WERI-Rb-1 (cell line): ENCODE data around the gene HOXA7.
A peak's percentile ranks its signal among the peaks of the same experiment; 100 is the strongest.

Experiments used
- DNase-seq: peaks from one replicate; pipeline ENCODE4 v3.0.0-alpha.2; 2020
- H3K27ac ChIP-seq: fragments of 250-450 bp; sonication (Bioruptor Pico); 2 replicates; pipeline ENCODE4 v1.5.1; 2020; ENCODE audit warnings: mild to moderate bottlenecking, moderate library complexity
- H3K27me3 ChIP-seq: fragments of 250-450 bp; sonication (Bioruptor Pico); 2 replicates; pipeline ENCODE4 v1.5.1; 2021; ENCODE audit warnings: mild to moderate bottlenecking, low read depth, moderate library complexity; ENCODE audit not compliant: insufficient read depth, severe bottlenecking
- H3K36me3 ChIP-seq: fragments of 250-450 bp; sonication (Bioruptor Pico); 2 replicates; pipeline ENCODE4 v1.5.1; 2020; ENCODE audit warnings: mild to moderate bottlenecking, moderate library complexity
- H3K4me3 ChIP-seq: 2 replicates; pipeline ENCODE4 v1.5.1; 2011; ENCODE audit warnings: low read depth, mild to moderate bottlenecking, control low read depth, low read length
- H3K9me3 ChIP-seq: fragments of 250-450 bp; sonication (Bioruptor Pico); 2 replicates; pipeline ENCODE4 v1.5.1; 2021; ENCODE audit warnings: mild to moderate bottlenecking, moderate library complexity; ENCODE audit not compliant: severe bottlenecking
- TF ChIP-seq, protein P1 (sequence below): IDR thresholded peaks from 2 replicates; pipeline ENCODE4 v1.5.1; 2011; ENCODE audit warnings: low read depth, mild to moderate bottlenecking, control low read depth, inconsistent platforms, low read length

Gene HOXA7

GRCh38 chr7:27172823-27173510 lies 16.5 kb upstream of the HOXA7 start:
- no peaks in the 10 kb centered on the region for H3K36me3 ChIP-seq
- no peak overlapping the region for H3K27ac ChIP-seq
- peak overlapping the region; percentile 53 for H3K4me3 ChIP-seq
- TF ChIP-seq, protein P1, sequence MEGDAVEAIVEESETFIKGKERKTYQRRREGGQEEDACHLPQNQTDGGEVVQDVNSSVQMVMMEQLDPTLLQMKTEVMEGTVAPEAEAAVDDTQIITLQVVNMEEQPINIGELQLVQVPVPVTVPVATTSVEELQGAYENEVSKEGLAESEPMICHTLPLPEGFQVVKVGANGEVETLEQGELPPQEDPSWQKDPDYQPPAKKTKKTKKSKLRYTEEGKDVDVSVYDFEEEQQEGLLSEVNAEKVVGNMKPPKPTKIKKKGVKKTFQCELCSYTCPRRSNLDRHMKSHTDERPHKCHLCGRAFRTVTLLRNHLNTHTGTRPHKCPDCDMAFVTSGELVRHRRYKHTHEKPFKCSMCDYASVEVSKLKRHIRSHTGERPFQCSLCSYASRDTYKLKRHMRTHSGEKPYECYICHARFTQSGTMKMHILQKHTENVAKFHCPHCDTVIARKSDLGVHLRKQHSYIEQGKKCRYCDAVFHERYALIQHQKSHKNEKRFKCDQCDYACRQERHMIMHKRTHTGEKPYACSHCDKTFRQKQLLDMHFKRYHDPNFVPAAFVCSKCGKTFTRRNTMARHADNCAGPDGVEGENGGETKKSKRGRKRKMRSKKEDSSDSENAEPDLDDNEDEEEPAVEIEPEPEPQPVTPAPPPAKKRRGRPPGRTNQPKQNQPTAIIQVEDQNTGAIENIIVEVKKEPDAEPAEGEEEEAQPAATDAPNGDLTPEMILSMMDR = no peak
- H3K9me3 ChIP-seq = peaks cover 8% of the 10 kb centered on the region
- peaks cover 67% of the 10 kb centered on the region for H3K27me3 ChIP-seq
- peak; percentile 44 for DNase-seq

- TF ChIP-seq, protein P1 = no peak
- H3K27me3 ChIP-seq = peaks cover 71% of the 10 kb centered on the region
- DNase-seq = no peak
- no peaks in the 10 kb centered on the region for H3K36me3 ChIP-seq
- no peak overlapping the region for H3K27ac ChIP-seq
- H3K4me3 ChIP-seq = peak overlapping the region; percentile 53
- H3K9me3 ChIP-seq = peaks cover 8% of the 10 kb centered on the region
These were observed 15.9 kb upstream of the HOXA7 start for GRCh38 chr7:27172315-27172774.

- H3K9me3 ChIP-seq = peaks cover 8% of the 10 kb centered on the region
These were observed 15.3 kb upstream of the HOXA7 start for GRCh38 chr7:27171637-27172314.

GRCh38 chr7:27171325-27171636 lies 14.8 kb upstream of the HOXA7 start:
- no peaks in the 10 kb centered on the region for H3K36me3 ChIP-seq
- H3K27me3 ChIP-seq = peaks cover 81% of the 10 kb centered on the region
- peaks cover 11% of the 10 kb centered on the region for H3K9me3 ChIP-seq
- TF ChIP-seq, protein P1 = no peak
- H3K27ac ChIP-seq = no peak overlapping the region
- DNase-seq = no peak
- no peak overlapping the region for H3K4me3 ChIP-seq

More at GRCh38 chr7:27171637-27172314, 15.3 kb upstream of the HOXA7 start:
- peaks cover 76% of the 10 kb centered on the region for H3K27me3 ChIP-seq
- peak overlapping the region; percentile 53 for H3K4me3 ChIP-seq
- no peak overlapping the region for H3K27ac ChIP-seq
- no peaks in the 10 kb centered on the region for H3K36me3 ChIP-seq
- TF ChIP-seq, protein P1 = no peak
- DNase-seq = no peak

GRCh38 chr7:27170426-27171324 lies 14.2 kb upstream of the HOXA7 start:
- Histone ChIP-seq H3K9me3 (peaks cover 17% of the 10 kb centered on the region), H3K27me3 (peaks cover 82% of the 10 kb centered on the region), H3K27ac (no peak overlapping the region), H3K36me3 (no peaks in the 10 kb centered on the region), H3K4me3 (no peak overlapping the region)
- TF ChIP-seq, protein P1 = no peak
- no peak for DNase-seq
